Measurements from ENCODE around the gene PSD2.

DNA sequence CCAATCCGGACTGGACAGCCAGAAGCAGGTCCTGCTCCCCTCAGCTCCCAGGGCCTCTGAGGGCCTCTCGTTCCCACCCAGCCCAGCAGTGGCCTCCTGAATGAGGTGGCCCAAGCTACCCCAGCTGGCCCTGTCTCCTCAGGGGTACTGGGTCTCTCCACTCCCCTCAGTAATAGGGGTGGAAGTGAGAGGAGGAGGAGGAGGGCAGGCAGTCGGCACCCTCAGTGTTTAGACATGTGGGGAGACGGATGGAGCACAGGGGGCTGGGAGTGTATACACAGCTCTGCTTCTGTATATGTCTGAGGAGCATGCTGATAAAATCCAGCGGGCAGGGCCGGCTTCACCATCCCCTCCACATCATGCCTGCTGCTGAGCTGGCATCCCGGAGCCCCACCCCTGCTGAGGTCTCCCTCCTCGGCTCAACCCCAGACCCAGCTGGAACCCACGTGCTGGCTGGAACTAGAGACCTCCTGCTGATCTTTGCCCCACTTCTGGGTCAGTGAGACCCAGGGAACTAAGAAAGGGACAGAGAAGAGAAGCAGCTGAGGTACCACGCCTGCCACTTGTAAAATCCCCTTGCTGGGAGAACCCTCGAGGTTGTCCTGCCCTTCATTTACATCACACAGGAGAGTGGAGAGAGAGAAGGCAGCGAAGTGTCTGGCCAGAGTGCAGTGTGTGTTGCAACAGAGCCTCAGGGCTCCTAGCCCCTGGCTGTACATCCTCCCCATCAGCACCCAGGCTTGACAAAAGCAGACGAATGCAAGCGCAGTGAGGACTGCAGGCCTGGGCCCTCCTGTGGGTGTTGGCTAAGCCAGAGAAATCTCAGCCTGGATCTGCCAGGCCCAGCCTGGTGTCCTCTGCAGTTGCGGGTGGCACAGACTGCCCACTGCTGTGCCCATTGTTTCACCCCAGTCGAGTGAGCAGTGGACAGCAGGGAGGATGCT lies 77.5 kb downstream of the PSD2 start:
- TF ChIP-seq, protein P1, sequence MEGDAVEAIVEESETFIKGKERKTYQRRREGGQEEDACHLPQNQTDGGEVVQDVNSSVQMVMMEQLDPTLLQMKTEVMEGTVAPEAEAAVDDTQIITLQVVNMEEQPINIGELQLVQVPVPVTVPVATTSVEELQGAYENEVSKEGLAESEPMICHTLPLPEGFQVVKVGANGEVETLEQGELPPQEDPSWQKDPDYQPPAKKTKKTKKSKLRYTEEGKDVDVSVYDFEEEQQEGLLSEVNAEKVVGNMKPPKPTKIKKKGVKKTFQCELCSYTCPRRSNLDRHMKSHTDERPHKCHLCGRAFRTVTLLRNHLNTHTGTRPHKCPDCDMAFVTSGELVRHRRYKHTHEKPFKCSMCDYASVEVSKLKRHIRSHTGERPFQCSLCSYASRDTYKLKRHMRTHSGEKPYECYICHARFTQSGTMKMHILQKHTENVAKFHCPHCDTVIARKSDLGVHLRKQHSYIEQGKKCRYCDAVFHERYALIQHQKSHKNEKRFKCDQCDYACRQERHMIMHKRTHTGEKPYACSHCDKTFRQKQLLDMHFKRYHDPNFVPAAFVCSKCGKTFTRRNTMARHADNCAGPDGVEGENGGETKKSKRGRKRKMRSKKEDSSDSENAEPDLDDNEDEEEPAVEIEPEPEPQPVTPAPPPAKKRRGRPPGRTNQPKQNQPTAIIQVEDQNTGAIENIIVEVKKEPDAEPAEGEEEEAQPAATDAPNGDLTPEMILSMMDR (conservative IDR thresholded peaks at IDR 0.05; ENCODE audit: low read depth in 2 of 2) = no peak
- no peak for TF ChIP-seq POLR2AphosphoS5 (IDR thresholded peaks at IDR 0.05; ENCODE audit: low read depth)
- no peak for TF ChIP-seq EZH2 (IDR thresholded peaks at IDR 0.05; ENCODE audit: low read depth, unreplicated experiment)
- TF ChIP-seq JUNB (IDR thresholded peaks at IDR 0.05; ENCODE audit: unreplicated experiment) = no peak
